Stimulated activated CD4-positive, alpha-beta T cell treated with anti-CD3 and anti-CD28 coated beads, Interleukin-2, amount 100 ng/mL, for 48 hours (primary cell): ENCODE measurements around the gene SYT12.
"Not testable (repeated sequence)": the region's sequence is repeated elsewhere in the genome, so short reads cannot be mapped to it uniquely, and the experiment has no call there.

ENCODE experiments used
- DNase-seq, 2 donors: peaks; one replicate each; pipeline ENCODE4 v3.0.0-alpha.2; 2020

The SYT12 gene

GRCh38 chr11:66999555-66999954, 23.4 kb upstream of the SYT12 start:
- no peak for DNase-seq

DNA sequence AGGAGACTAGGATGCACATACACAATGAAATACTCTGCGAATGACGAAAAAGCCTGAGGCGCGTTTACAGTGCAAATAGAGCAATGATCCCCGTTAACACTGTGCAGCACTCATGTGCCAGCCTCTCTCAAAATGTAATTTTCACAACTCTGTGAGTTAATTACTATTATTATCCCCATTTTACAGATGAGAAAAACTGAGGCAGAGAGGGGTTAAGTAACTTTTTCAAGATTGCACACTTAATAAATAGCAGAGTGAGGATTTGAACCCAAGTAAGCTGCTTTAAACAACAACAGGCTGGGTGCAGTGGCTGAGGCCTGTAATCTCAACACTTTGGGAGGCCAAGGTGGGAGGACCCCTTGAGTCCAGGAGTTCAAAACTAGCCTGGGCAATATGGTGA, 21.6 kb upstream of the SYT12 start:
- DNase-seq = no peak

GRCh38 chr11:67002297-67002913, 20.5 kb upstream of the SYT12 start:
- DNase-seq = no peak

GRCh38 chr11:67002921-67003411, 20.0 kb upstream of the SYT12 start:
- no peak for DNase-seq

- DNase-seq = not testable (repeated sequence)
These were observed 17.7 kb upstream of the SYT12 start for GRCh38 chr11:67005200-67005599.

DNA sequence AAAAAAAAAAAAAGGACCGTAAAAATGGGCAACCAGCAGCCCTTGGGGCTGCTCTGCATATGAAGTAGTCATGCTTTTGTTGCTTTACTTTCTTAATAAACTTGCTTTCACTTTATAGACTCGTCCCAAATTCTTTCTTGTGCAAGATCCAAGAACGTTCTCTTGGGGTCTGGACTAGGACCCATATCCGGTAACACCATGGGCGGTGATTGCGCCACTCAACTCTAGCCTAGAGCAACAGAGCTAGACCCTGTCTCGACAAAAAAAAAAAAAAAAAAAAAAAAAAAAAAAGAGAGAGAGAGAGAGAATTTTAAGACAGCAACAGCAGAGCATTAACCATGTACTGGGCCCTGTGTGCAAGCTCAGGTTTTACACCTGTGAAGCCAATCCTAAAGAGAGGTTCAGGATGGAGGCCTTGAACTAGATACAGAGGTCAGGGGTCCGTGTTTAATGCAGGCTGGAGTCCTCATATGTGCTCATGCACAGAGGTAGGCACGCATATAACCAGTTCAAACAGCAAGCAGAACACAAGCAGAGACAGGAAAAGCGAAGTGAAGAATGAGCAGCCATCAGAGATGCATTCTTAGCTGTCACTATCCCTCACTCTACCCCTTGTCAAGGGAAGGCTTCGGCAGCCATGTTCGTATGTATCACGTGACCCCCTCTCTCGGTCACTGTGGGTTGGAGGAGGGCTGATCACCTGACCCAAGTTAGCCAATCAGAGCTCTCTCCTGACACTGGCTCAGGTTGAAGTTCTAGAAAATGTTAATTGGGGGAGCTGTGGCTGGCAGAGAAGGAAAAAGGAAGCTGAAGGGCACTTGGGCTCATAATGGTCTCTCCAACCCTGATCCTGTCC, 16.7 kb upstream of the SYT12 start:
- peak; percentile 28 to 32 for DNase-seq

- DNase-seq = no peak
These were observed 15.8 kb upstream of the SYT12 start for GRCh38 chr11:67007126-67007525.

GRCh38 chr11:67010296-67010905, 12.5 kb upstream of the SYT12 start:
- no peak for DNase-seq

DNA sequence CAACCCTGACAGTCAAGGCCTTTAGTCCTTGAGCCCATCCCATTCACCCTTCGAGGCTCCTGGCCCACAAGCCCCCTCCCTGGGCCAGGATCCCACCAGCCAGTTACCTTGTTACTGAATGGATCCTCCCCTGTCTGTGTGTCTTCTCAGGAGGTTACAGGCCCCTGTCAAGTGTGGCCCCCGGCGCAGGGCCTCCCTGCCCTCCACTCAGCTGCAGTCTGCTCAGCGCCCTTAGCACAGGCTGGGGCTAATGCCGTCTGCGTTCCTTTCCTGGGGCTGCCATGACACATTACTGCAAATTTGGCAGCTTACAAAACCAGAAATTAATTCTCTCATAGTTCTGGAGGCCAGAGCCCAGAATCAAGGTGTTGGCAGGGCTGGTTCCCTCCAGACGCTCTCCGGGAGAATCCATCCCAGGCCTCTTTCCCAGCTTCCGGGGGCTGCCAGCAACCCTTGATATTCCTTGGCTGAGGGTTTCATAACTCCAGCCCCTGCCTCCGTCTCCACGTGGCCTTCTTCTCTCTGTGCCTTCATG, 9.4 kb upstream of the SYT12 start:
- no peak for DNase-seq

- DNase-seq = no peak
These were observed 8.6 kb upstream of the SYT12 start for GRCh38 chr11:67014343-67014742.

DNA sequence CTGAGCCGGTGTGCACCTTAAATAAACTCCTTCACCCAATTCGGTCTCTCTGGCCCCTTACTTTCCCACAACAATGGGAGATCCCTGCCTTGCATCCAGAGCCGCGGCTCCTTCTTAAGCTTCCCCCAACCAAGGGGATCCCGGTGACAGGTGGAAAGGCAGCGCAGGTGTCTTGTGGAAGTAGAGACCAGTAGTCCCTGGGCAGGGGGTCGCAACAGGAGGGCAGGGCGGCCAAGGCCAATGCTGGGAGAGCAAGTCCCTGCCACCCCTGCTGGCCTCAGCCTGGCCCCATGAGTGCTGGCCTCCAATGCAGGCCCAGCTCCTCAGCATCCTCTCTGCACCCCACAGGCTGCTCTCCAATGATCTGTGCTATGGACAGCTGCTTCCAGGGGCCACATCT, 7.9 kb upstream of the SYT12 start:
- DNase-seq = no peak

DNA sequence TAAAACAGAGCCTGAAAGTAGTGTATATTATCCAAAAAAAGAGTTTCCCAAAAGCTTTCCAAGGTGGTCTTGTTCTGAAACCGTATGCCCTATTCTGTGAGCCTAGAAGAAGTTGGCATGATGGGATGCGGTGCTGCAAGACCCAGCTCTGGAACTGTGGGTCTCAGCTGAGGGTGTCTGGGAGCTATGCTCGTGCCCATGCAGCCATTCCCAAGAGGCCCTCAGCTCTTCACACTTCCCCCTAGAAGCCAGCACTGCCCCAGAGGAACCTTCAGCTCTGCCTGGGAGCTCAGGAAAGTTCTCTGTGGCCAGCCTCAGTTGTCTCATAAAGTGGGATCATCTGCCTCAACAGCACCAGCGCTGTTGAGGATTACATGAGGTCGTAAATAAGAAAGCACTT, 6.4 kb upstream of the SYT12 start:
- no peak for DNase-seq

- no peak for DNase-seq
These were observed 2.0 kb upstream of the SYT12 start for GRCh38 chr11:67020949-67021348.

DNA sequence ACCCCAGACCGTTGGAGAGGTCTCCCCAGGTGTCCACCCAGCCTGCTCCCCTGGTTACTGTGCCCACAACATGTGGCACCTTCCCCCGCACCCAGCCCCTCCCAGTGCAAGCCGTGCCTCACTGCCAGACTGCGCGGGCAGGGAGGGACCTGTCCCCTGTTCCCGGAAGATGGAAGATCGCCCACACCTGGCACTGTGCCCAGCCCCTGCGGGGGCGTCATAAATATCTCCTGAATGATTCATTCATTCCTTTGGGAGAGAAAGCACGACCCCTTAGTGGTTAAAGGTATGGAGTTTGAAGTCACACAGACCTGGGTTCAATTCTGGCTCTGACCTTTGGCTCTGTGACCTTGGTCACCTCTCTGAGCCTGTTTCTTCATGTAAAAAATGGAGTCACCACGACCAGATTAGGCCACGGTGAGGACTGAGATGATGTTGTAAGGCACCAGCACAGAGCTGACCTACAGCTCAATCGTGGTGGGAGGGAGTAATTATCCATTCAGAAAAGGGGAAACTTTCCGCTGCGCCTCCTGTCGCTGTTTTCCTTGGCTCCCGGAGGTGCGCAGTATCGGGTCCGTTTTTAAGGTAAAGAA, 497 bp upstream of the SYT12 start:
- no peak for DNase-seq

GRCh38 chr11:67023957-67024353, 1.0 kb downstream of the SYT12 start:
- DNase-seq = no peak

DNA sequence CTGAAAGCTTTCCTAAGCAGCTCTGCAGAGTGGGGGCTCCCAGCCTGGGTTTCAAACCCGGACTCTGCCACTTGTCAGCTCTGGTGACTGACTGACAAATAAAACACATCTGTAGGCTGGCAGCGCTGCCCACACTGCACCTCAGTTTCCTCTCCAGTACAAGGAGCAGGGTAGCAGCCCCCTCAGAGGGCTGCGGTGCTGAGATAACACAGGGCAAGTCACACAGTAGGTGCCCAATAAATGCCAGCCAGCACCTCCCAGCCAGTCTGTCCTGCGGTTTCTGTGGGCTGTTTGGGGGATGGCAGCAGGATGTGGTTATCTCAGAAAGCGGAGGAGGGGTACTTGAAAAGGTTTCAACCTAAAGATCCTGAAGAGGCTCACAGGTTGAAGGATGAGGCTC, 1.5 kb downstream of the SYT12 start:
- peak; percentile 19 to 22 for DNase-seq

DNA sequence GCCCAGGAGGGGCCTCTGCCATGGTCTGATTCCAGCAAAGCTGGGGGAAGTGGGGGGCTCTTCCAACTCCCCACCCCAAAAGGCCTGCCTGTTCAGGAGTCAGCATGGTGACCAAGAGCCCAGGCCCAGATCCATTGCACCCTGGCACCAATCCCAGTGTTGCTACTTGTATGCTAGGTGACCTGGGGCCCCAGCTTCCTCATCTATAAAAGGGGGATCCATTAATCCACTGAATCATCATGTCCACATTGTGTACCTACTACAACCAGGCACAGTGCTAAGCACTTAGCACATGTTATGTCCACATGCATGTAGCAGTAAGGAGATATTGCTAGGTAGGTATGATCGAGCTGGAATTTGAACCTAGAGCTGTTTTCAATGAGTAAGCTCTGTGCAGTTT, 2.0 kb downstream of the SYT12 start:
- no peak for DNase-seq

GRCh38 chr11:67025750-67026149, 2.8 kb downstream of the SYT12 start:
- no peak for DNase-seq

- DNase-seq = no peak
These were observed 4.0 kb downstream of the SYT12 start for GRCh38 chr11:67026941-67027340.

DNA sequence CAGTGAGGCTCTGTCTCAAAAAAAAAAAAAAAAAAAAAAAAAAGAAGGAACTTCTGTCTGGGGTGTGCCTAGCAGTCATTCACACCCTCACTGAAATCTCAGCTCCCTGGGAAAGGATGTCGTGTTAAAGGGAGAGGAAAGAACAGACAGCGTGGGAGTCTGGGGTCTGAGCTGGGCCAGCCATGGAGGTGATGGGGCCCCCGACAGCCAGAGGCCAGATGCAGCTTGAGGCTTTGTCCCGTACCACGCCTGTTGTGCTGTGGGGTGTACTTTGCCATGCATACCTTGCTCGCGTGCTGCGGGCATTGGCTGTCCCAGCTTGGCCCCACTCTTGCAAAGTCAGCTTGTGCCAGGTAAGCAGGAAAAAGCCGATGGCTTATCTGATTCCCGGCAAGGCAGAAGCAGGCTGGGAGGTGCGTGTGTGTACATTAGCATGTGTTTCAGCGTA, 4.6 kb downstream of the SYT12 start:
- no peak for DNase-seq

- DNase-seq = no peak
These were observed 5.1 kb downstream of the SYT12 start for GRCh38 chr11:67027943-67028542.

- DNase-seq = no peak
These were observed 6.2 kb downstream of the SYT12 start for GRCh38 chr11:67029146-67029545.

GRCh38 chr11:67030976-67031375, 8.0 kb downstream of the SYT12 start:
- DNase-seq = no peak
